Trophoblast cell (in vitro differentiated cells and primary cell): ENCODE results near the gene PARD3B.

Experiments used
- DNase-seq, 2 donors: peaks; one replicate each; pipeline ENCODE4 v3.0.0-alpha.2; 2016
- H2AFZ ChIP-seq: 2 replicates; pipeline ENCODE4 v1.6.1; 2013; ENCODE audit warnings: low read length, moderate library complexity, mild to moderate bottlenecking; ENCODE audit not compliant: insufficient read depth, poor library complexity
- H2AK5ac ChIP-seq: 2 replicates; pipeline ENCODE4 v1.6.1; 2013; ENCODE audit warnings: mild to moderate bottlenecking, low read length
- H2BK120ac ChIP-seq: 2 replicates; pipeline ENCODE4 v1.6.1; 2013; ENCODE audit warnings: low read length, mild to moderate bottlenecking, moderate library complexity; ENCODE audit not compliant: insufficient read depth, poor library complexity
- H2BK12ac ChIP-seq: 2 replicates; pipeline ENCODE4 v1.6.1; 2013; ENCODE audit warnings: mild to moderate bottlenecking, low read length, moderate library complexity
- H2BK5ac ChIP-seq: 2 replicates; pipeline ENCODE4 v1.6.1; 2013; ENCODE audit warnings: low read length, low read depth, moderate library complexity, mild to moderate bottlenecking; ENCODE audit not compliant: poor library complexity
- H3K14ac ChIP-seq: 2 replicates; pipeline ENCODE4 v1.6.1; 2013; ENCODE audit warnings: mild to moderate bottlenecking, low read length
- H3K18ac ChIP-seq: 2 replicates; pipeline ENCODE4 v1.6.1; 2013; ENCODE audit warnings: mild to moderate bottlenecking, low read length
- H3K23ac ChIP-seq: 2 replicates; pipeline ENCODE4 v1.6.1; 2013; ENCODE audit warnings: low read length
- H3K27ac ChIP-seq: 2 replicates; pipeline ENCODE4 v1.5.1; 2013; ENCODE audit warnings: low read depth, mild to moderate bottlenecking, inconsistent platforms, low read length, moderate library complexity
- H3K27me3 ChIP-seq: 2 replicates; pipeline ENCODE4 v1.6.1; 2013; ENCODE audit warnings: inconsistent platforms, mild to moderate bottlenecking, low read length, moderate library complexity; ENCODE audit not compliant: insufficient read depth
- H3K36me3 ChIP-seq, 2 experiments: 1 replicate in 1 of 2; 2 replicates in 1 of 2; pipeline ENCODE4 v1.6.1; 2013; ENCODE audit warnings: low read length in 2 of 2, mild to moderate bottlenecking in 2 of 2, moderate library complexity in 1 of 2; ENCODE audit not compliant: insufficient read depth in 2 of 2, control insufficient read depth in 1 of 2
- H3K4ac ChIP-seq: 2 replicates; pipeline ENCODE4 v1.6.1; 2013; ENCODE audit warnings: low read depth, mild to moderate bottlenecking, low read length, moderate library complexity
- H3K4me1 ChIP-seq, 2 experiments: 1 replicate in 1 of 2; 2 replicates in 1 of 2; pipeline ENCODE4 v1.6.1; 2013; ENCODE audit warnings: low read length in 2 of 2, mild to moderate bottlenecking in 2 of 2, moderate library complexity in 1 of 2; ENCODE audit not compliant: insufficient read depth in 2 of 2, control insufficient read depth in 1 of 2
- H3K4me2 ChIP-seq: 2 replicates; pipeline ENCODE4 v1.6.1; 2013; ENCODE audit warnings: inconsistent platforms, mild to moderate bottlenecking, low read length, moderate library complexity
- H3K4me3 ChIP-seq: 2 replicates; pipeline ENCODE4 v1.5.1; 2013; ENCODE audit warnings: mild to moderate bottlenecking, low read depth, low read length, inconsistent platforms
- H3K79me1 ChIP-seq: one replicate; pipeline ENCODE4 v1.6.1; 2013; ENCODE audit warnings: low read length
- H3K79me2 ChIP-seq: 2 replicates; pipeline ENCODE4 v1.6.1; 2013; ENCODE audit warnings: low read length, mild to moderate bottlenecking; ENCODE audit not compliant: control insufficient read depth, insufficient read depth, poor library complexity
- H3K9ac ChIP-seq: 2 replicates; pipeline ENCODE4 v1.6.1; 2013; ENCODE audit warnings: mild to moderate bottlenecking, low read length
- H3K9me3 ChIP-seq: 2 replicates; pipeline ENCODE4 v1.6.1; 2013; ENCODE audit warnings: low read depth, mild to moderate bottlenecking, control low read depth, inconsistent platforms, low read length; ENCODE audit not compliant: insufficient read depth
- H4K12ac ChIP-seq: 2 replicates; pipeline ENCODE4 v1.6.1; 2013; ENCODE audit warnings: low read depth, mild to moderate bottlenecking, low read length, moderate library complexity
- H4K8ac ChIP-seq: 2 replicates; pipeline ENCODE4 v1.6.1; 2013; ENCODE audit warnings: low read depth, mild to moderate bottlenecking, low read length, moderate library complexity
- H4K91ac ChIP-seq: one replicate; pipeline ENCODE4 v1.6.1; 2013; ENCODE audit warnings: low read depth, mild to moderate bottlenecking, low read length, moderate library complexity
- WGBS: extraction: QIAGEN DNeasy Blood & Tissue Kit; methylation state at CpG from one replicate; pipeline ENCODE4 v1.1.7; 2013; ENCODE audit warnings: missing lambda C conversion rate; ENCODE audit not compliant: insufficient read length, insufficient coverage; ENCODE audit errors: extremely low coverage; 5-methylcytosine and 5-hydroxymethylcytosine counted together

Gene PARD3B

GRCh38 chr2:204705243-204705932 is 160.1 kb downstream of the PARD3B start:
- Histone ChIP-seq H3K14ac (no peak overlapping the region), H3K4me2 (no peak overlapping the region), H4K91ac (no peak overlapping the region), H4K12ac (no peak overlapping the region), H3K23ac (no peak overlapping the region), H3K27me3 (no peaks in the 10 kb centered on the region), H3K18ac (no peak overlapping the region), H3K36me3 (no peaks in the 10 kb centered on the region), H2AK5ac (no peak overlapping the region), H2BK120ac (no peak overlapping the region), H3K27ac (no peak overlapping the region), H3K79me1 (no peaks in the 10 kb centered on the region), H3K9me3 (no peaks in the 10 kb centered on the region), H3K4ac (no peak overlapping the region), H2AFZ (no peak overlapping the region), H3K9ac (no peak overlapping the region), H3K4me1 (no peaks in the 10 kb centered on the region), H3K79me2 (no peaks in the 10 kb centered on the region), H2BK12ac (no peak overlapping the region), H3K4me3 (no peak overlapping the region), H4K8ac (no peak overlapping the region), H2BK5ac (no peak overlapping the region)
- DNase-seq = no peak
- no CpG with 5 or more reads among the region's 4 CpGs for WGBS

DNA sequence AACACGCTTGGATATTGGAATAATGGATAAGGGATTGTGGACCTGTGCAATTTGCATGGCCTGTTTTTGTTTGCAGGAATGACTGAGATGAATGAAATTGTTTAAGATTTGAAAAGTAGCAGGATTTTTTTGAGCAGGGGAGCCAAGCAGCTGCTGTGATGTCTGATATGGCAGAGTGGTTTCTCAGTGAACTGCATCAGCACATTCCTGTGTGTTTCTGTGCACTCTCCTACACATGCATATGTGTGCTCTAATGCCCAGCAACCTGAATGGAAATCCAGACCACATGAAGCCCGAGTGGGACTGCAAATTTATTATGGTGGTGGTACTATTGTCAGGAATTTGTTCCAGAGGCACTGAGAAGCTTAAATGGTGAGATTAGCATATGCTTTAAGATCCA is 161.7 kb downstream of the PARD3B start:
- Histone ChIP-seq H2AK5ac (no peak overlapping the region), H3K4ac (no peak overlapping the region), H3K23ac (no peak overlapping the region), H3K4me2 (no peak overlapping the region), H3K27ac (no peak overlapping the region), H3K18ac (no peak overlapping the region), H3K9me3 (no peaks in the 10 kb centered on the region), H4K12ac (no peak overlapping the region), H3K79me1 (no peaks in the 10 kb centered on the region), H3K79me2 (no peaks in the 10 kb centered on the region), H3K4me3 (no peak overlapping the region), H3K9ac (no peak overlapping the region), H2BK120ac (no peak overlapping the region), H4K8ac (no peak overlapping the region), H3K27me3 (no peaks in the 10 kb centered on the region), H3K4me1 (no peaks in the 10 kb centered on the region), H2AFZ (no peak overlapping the region), H2BK12ac (no peak overlapping the region), H4K91ac (no peak overlapping the region), H3K36me3 (no peaks in the 10 kb centered on the region), H3K14ac (no peak overlapping the region), H2BK5ac (no peak overlapping the region)
- DNase-seq = no peak
- WGBS = no CpG with 5 or more reads among the region's 2 CpGs

GRCh38 chr2:204713211-204713610 is 167.9 kb downstream of the PARD3B start:
- Histone ChIP-seq H3K79me1 (no peaks in the 10 kb centered on the region), H3K4me1 (no peaks in the 10 kb centered on the region), H3K4me3 (no peak overlapping the region), H3K36me3 (no peaks in the 10 kb centered on the region), H3K27ac (no peak overlapping the region), H3K18ac (no peak overlapping the region), H3K4ac (no peak overlapping the region), H4K12ac (no peak overlapping the region), H3K27me3 (no peaks in the 10 kb centered on the region), H3K4me2 (no peak overlapping the region), H2BK12ac (no peak overlapping the region), H4K91ac (no peak overlapping the region), H2AFZ (no peak overlapping the region), H4K8ac (no peak overlapping the region), H3K23ac (no peak overlapping the region), H2BK120ac (no peak overlapping the region), H2AK5ac (no peak overlapping the region), H2BK5ac (no peak overlapping the region), H3K9ac (no peak overlapping the region), H3K79me2 (no peaks in the 10 kb centered on the region), H3K14ac (no peak overlapping the region), H3K9me3 (no peaks in the 10 kb centered on the region)
- no CpG with 5 or more reads among the region's 5 CpGs for WGBS
- no peak for DNase-seq

DNA sequence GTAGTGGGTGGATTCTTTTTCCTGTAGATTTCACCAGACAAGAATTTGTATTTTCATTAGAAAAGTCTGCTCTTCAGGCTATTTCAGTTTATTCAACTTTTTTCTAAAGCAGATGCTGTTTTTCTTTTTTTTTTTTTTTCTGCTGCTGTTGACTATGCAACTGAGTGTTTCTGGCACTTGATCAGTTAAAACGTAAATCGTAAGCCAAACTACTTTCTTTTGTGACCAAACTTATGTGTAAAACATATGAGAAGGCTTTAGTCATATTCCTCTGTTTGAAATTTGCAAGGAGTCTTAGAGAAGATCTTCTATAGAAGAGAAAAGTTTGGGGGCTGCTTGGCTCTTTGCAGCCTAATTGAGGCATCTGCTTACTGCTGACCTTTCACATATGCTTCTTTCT is 170.1 kb downstream of the PARD3B start:
- no peak overlapping the region for H3K4ac ChIP-seq
- no peak overlapping the region for H3K9ac ChIP-seq
- no CpG with 5 or more reads among the region's 2 CpGs for WGBS
- H3K36me3 ChIP-seq = no peaks in the 10 kb centered on the region
- H2BK120ac ChIP-seq = no peak overlapping the region
- no peak for DNase-seq
- H3K27me3 ChIP-seq = no peaks in the 10 kb centered on the region
- no peaks in the 10 kb centered on the region for H3K79me1 ChIP-seq
- no peak overlapping the region for H2AFZ ChIP-seq
- H3K14ac ChIP-seq = no peak overlapping the region
- H2BK5ac ChIP-seq = no peak overlapping the region
- H4K8ac ChIP-seq = no peak overlapping the region
- no peak overlapping the region for H3K4me2 ChIP-seq
- H4K12ac ChIP-seq = no peak overlapping the region
- no peaks in the 10 kb centered on the region for H3K79me2 ChIP-seq
- H3K4me1 ChIP-seq = no peaks in the 10 kb centered on the region
- no peak overlapping the region for H2BK12ac ChIP-seq
- no peaks in the 10 kb centered on the region for H3K9me3 ChIP-seq
- no peak overlapping the region for H2AK5ac ChIP-seq
- no peak overlapping the region for H4K91ac ChIP-seq
- H3K27ac ChIP-seq = no peak overlapping the region
- H3K4me3 ChIP-seq = no peak overlapping the region
- H3K18ac ChIP-seq = no peak overlapping the region
- H3K23ac ChIP-seq = no peak overlapping the region
